Muscle layer of colon (tissue), 2 donors: Measurements from ENCODE around the gene MDM2.
"Not testable (repeated sequence)": the region's sequence is repeated elsewhere in the genome, so short reads cannot be mapped to it uniquely, and the experiment has no call there.

ENCODE experiments used
- H3K27ac ChIP-seq: one replicate; pipeline ENCODE4 v1.7.0; 2013; ENCODE audit warnings: low read depth, mild to moderate bottlenecking, low read length, moderate library complexity
- H3K27me3 ChIP-seq, 2 donors: one replicate each; pipeline ENCODE4 v1.7.0; 2013; ENCODE audit warnings: low read length in 2 of 2, mild to moderate bottlenecking in 2 of 2; ENCODE audit not compliant: insufficient read depth in 2 of 2, control insufficient read depth in 1 of 2
- H3K36me3 ChIP-seq: one replicate; pipeline ENCODE4 v1.7.0; 2013; ENCODE audit warnings: mild to moderate bottlenecking, low read length; ENCODE audit not compliant: insufficient read depth
- H3K4me1 ChIP-seq: one replicate; pipeline ENCODE4 v1.7.0; 2013; ENCODE audit warnings: mild to moderate bottlenecking, low read length; ENCODE audit not compliant: insufficient read depth
- H3K4me3 ChIP-seq, 2 donors: one replicate each; pipeline ENCODE4 v1.7.0; 2013; ENCODE audit warnings: low read length in 2 of 2, low read depth in 1 of 2, mild to moderate bottlenecking in 1 of 2, moderate library complexity in 1 of 2
- H3K9ac ChIP-seq: one replicate; pipeline ENCODE4 v1.7.0; 2013; ENCODE audit warnings: low read length
- H3K9me3 ChIP-seq: one replicate; pipeline ENCODE4 v1.7.0; 2013; ENCODE audit warnings: mild to moderate bottlenecking, low read length
- donor health status: abdominal sarcoma.
- donor health status: Adenocarcinoma of cecum.

MDM2 gene

GRCh38 chr12:68837215-68837614 is 29.2 kb downstream of the MDM2 start:
- H3K9ac ChIP-seq: no peak overlapping the region
- H3K4me1 ChIP-seq: no peaks in the 10 kb centered on the region
- no peaks in the 10 kb centered on the region for H3K27me3 ChIP-seq
- no peak overlapping the region for H3K4me3 ChIP-seq
- H3K36me3 ChIP-seq: peaks cover 46% of the 10 kb centered on the region
- H3K9me3 ChIP-seq: no peaks in the 10 kb centered on the region
- H3K27ac ChIP-seq: no peak overlapping the region

- no peaks in the 10 kb centered on the region for H3K4me1 ChIP-seq
- no peaks in the 10 kb centered on the region for H3K27me3 ChIP-seq
- no peaks in the 10 kb centered on the region for H3K9me3 ChIP-seq
- H3K9ac ChIP-seq: no peak overlapping the region
- no peak overlapping the region for H3K4me3 ChIP-seq
- H3K27ac ChIP-seq: no peak overlapping the region
- peaks cover 53% of the 10 kb centered on the region for H3K36me3 ChIP-seq
Observed at GRCh38 chr12:68838046-68838886, 30.3 kb downstream of the MDM2 start.

- no peaks in the 10 kb centered on the region for H3K9me3 ChIP-seq
- no peak overlapping the region for H3K9ac ChIP-seq
- no peaks in the 10 kb centered on the region for H3K4me1 ChIP-seq
- no peak overlapping the region for H3K4me3 ChIP-seq
- H3K27ac ChIP-seq: no peak overlapping the region
- peaks cover 46% of the 10 kb centered on the region for H3K36me3 ChIP-seq
- H3K27me3 ChIP-seq: no peaks in the 10 kb centered on the region
Observed at GRCh38 chr12:68839183-68840147, 31.5 kb downstream of the MDM2 start.

GRCh38 chr12:68841175-68841574 is 33.2 kb downstream of the MDM2 start:
- H3K4me1 ChIP-seq, H3K27ac ChIP-seq, H3K9me3 ChIP-seq, H3K4me3 ChIP-seq, H3K9ac ChIP-seq, H3K27me3 ChIP-seq: not testable (repeated sequence)
- H3K36me3 ChIP-seq: peaks cover 39% of the 10 kb centered on the region

GRCh38 chr12:68841717-68842116 is 33.7 kb downstream of the MDM2 start:
- Histone ChIP-seq H3K27me3 (no peaks in the 10 kb centered on the region), H3K4me1 (no peaks in the 10 kb centered on the region), H3K36me3 (peaks cover 34% of the 10 kb centered on the region), H3K4me3 (no peak overlapping the region), H3K9ac (no peak overlapping the region), H3K9me3 (no peaks in the 10 kb centered on the region), H3K27ac (no peak overlapping the region)

- Histone ChIP-seq H3K4me1 (no peaks in the 10 kb centered on the region), H3K9ac (no peak overlapping the region), H3K27ac (no peak overlapping the region), H3K9me3 (no peaks in the 10 kb centered on the region), H3K36me3 (peaks cover 34% of the 10 kb centered on the region), H3K4me3 (no peak overlapping the region), H3K27me3 (no peaks in the 10 kb centered on the region)
Observed at GRCh38 chr12:68842123-68842522, 34.1 kb downstream of the MDM2 start.

- Histone ChIP-seq H3K36me3 (peaks cover 34% of the 10 kb centered on the region), H3K9me3 (no peaks in the 10 kb centered on the region), H3K4me1 (no peaks in the 10 kb centered on the region), H3K4me3 (no peak overlapping the region), H3K27me3 (no peaks in the 10 kb centered on the region), H3K27ac (no peak overlapping the region), H3K9ac (no peak overlapping the region)
Observed at GRCh38 chr12:68842784-68843567, 35.0 kb downstream of the MDM2 start.

- H3K9ac ChIP-seq: no peak overlapping the region
- H3K27ac ChIP-seq: no peak overlapping the region
- H3K4me1 ChIP-seq: no peaks in the 10 kb centered on the region
- no peak overlapping the region for H3K4me3 ChIP-seq
- H3K27me3 ChIP-seq: no peaks in the 10 kb centered on the region
- H3K36me3 ChIP-seq: peaks cover 22% of the 10 kb centered on the region
- H3K9me3 ChIP-seq: no peaks in the 10 kb centered on the region
Observed at GRCh38 chr12:68844318-68844745, 36.4 kb downstream of the MDM2 start.

- Histone ChIP-seq H3K4me1 (no peaks in the 10 kb centered on the region), H3K27ac (no peak overlapping the region), H3K9ac (no peak overlapping the region), H3K27me3 (no peaks in the 10 kb centered on the region), H3K4me3 (no peak overlapping the region), H3K9me3 (no peaks in the 10 kb centered on the region), H3K36me3 (peaks cover 18% of the 10 kb centered on the region)
Observed at GRCh38 chr12:68844788-68845695, 37.1 kb downstream of the MDM2 start.

GRCh38 chr12:68846811-68847210 is 38.8 kb downstream of the MDM2 start:
- peaks cover 11% of the 10 kb centered on the region for H3K36me3 ChIP-seq
- no peaks in the 10 kb centered on the region for H3K27me3 ChIP-seq
- no peak overlapping the region for H3K4me3 ChIP-seq
- H3K27ac ChIP-seq: no peak overlapping the region
- no peak overlapping the region for H3K9ac ChIP-seq
- H3K9me3 ChIP-seq: no peaks in the 10 kb centered on the region
- no peaks in the 10 kb centered on the region for H3K4me1 ChIP-seq
